CMK (cell line): ENCODE data around the gene INPP4B.

ENCODE experiments used
- DNase-seq: peaks from one replicate; pipeline ENCODE4 v3.0.0-alpha.2; 2010; ENCODE audit warnings: low read depth

The INPP4B gene

GRCh38 chr4:142727149-142727548 is 119.0 kb downstream of the INPP4B start:
- DNase-seq = no peak

GRCh38 chr4:142725886-142726285 is 120.2 kb downstream of the INPP4B start:
- no peak for DNase-seq

GRCh38 chr4:142721187-142721586 is 124.9 kb downstream of the INPP4B start:
- no peak for DNase-seq

- no peak for DNase-seq
Measured at GRCh38 chr4:142719854-142720541, 126.1 kb downstream of the INPP4B start.

- no peak for DNase-seq
Measured at GRCh38 chr4:142718981-142719380, 127.1 kb downstream of the INPP4B start.

GRCh38 chr4:142715727-142716126 is 130.4 kb downstream of the INPP4B start:
- DNase-seq = no peak

- no peak for DNase-seq
Measured at GRCh38 chr4:142713282-142714030, 132.6 kb downstream of the INPP4B start.

- no peak for DNase-seq
Measured at GRCh38 chr4:142708231-142708630, 137.9 kb downstream of the INPP4B start.

- peak; percentile 93 for DNase-seq
Measured at GRCh38 chr4:142707401-142707800, 138.7 kb downstream of the INPP4B start.

- no peak for DNase-seq
Measured at GRCh38 chr4:142706381-142706780, 139.7 kb downstream of the INPP4B start.

GRCh38 chr4:142705820-142706219 is 140.3 kb downstream of the INPP4B start:
- no peak for DNase-seq

GRCh38 chr4:142703694-142704309 is 142.3 kb downstream of the INPP4B start:
- peak; percentile 79 for DNase-seq

GRCh38 chr4:142701017-142701416 is 145.1 kb downstream of the INPP4B start:
- DNase-seq = no peak

GRCh38 chr4:142700531-142700930 is 145.6 kb downstream of the INPP4B start:
- no peak for DNase-seq

GRCh38 chr4:142698552-142698951 is 147.5 kb downstream of the INPP4B start:
- DNase-seq = no peak

GRCh38 chr4:142697928-142698327 is 148.2 kb downstream of the INPP4B start:
- no peak for DNase-seq

GRCh38 chr4:142697320-142697719 is 148.8 kb downstream of the INPP4B start:
- DNase-seq = no peak

GRCh38 chr4:142696334-142697122 is 149.6 kb downstream of the INPP4B start:
- no peak for DNase-seq

GRCh38 chr4:142690406-142691163 is 155.5 kb downstream of the INPP4B start:
- no peak for DNase-seq

GRCh38 chr4:142687547-142688275 is 158.4 kb downstream of the INPP4B start:
- DNase-seq = no peak

GRCh38 chr4:142686081-142686480 is 160.0 kb downstream of the INPP4B start:
- DNase-seq = no peak
